NCI-H446 treated with DMSO at 0.1 percent for 48 hours (cell line): Measurements from ENCODE around the gene NUP188.
"Not testable (repeated sequence)": the region's sequence is repeated elsewhere in the genome, so short reads cannot be mapped to it uniquely, and the experiment has no call there.

Experiments used
- DNase-seq: peaks from one replicate; lab custom pipeline; 2025; lab: John Stamatoyannopoulos, UW

Gene NUP188

GRCh38 chr9:128916745-128917144 lies 30.8 kb upstream of the NUP188 start:
- no peak for DNase-seq

GRCh38 chr9:128917151-128917849 lies 30.2 kb upstream of the NUP188 start:
- DNase-seq, result peak; percentile 29

- DNase-seq, result no peak
Measured at GRCh38 chr9:128918921-128919320, 28.6 kb upstream of the NUP188 start.

DNA sequence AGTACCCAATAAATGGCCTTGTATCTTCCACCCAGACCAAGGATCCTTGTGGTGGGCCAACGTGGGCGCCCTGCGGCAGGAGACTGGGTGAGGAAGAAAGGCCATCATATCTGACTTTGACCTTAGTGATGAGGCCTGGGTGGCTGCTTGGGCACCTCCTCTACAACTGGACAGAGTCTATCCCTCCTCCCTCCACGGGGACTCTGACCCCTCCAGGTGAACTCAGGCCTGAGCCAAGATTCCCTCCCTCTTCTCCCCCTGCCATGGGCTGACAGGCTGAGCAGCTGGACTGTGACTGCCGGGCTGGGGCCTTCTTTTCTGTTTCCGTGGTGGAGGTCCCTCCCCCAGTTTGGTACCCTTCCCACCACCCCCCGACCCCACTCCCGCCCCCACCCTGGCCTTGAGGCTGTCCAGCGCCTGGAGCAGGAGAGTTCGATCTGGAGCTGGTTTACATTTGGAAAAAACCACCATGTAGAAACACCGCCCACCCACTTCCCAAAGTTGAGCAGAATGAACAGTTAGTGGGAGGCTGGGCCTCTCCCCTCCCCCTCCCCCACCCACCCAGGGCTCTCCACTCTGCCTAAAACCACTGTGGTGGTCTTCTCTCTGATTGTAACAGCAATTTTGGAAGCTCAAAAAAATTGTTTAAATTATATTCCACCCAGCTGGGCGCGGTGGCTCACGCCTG lies 28.0 kb upstream of the NUP188 start:
- no peak for DNase-seq

- peak; percentile 63 for DNase-seq
Measured at GRCh38 chr9:128920381-128921058, 27.0 kb upstream of the NUP188 start, which contains the start of gene PHYHD1. PHYHD1 (plus strand) TSS chr9:128920982; CDS start chr9:128922324, 1,342 bp downstream.

DNA sequence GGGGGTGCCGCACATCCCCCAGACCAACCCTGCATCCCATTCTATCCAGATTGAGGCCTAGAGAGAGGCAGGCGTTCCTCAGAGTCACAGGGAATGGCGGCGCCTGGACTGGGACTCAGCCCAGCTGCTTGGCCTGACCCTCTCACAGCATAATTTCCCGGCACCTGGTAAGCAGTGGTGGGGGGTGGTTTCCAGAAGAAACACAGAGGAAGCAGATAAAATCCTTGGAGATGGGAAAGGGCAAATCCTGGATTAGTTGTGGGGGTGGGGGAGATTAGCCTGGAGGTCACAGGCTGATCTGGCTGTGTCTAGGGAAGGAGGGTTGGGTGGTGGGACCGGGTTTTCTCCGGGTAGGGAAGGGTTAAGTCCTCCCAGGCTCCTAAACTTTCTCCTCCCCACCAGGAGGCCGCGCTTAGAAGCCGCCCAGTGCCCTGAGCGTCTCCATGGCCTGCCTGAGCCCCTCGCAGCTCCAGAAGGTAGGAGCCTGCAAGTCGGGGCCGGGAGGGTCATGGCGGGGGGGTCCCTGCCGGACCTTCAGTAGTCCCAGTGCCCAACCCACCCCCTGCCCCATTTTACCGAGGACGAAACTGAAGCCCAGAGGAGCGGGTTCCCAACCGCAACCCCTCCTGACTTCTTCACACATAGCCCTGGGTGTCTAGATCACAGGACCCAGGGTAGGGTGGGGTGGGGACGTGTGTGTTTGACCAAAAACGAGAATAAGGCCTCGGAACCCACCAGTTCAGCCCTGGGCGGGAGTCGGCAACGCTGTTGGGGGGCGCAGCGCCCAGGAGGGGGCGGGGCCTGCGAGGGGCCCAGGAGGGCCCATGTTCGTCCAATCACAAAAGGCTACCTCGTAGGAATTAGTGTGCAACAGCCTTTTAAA lies 25.4 kb upstream of the NUP188 start:
- no peak for DNase-seq

DNA sequence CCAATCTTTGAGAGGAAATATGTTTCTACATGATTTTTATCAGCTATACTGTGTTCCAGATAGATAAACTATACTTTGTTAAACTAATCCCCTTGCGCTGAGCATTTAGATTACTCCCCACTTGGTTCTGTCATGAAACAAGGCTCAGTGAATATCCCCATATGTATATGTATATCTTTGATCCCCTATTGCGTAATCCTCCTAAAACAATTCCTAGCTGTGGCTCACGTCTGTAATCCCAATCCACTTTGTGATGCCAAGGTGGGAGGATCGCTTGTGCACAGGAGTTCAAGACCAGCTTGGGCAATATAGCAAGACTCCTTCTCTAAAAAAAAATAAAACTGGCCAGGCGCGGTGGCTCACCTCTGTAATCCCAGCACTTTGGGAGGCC lies 24.0 kb upstream of the NUP188 start:
- no peak for DNase-seq

DNA sequence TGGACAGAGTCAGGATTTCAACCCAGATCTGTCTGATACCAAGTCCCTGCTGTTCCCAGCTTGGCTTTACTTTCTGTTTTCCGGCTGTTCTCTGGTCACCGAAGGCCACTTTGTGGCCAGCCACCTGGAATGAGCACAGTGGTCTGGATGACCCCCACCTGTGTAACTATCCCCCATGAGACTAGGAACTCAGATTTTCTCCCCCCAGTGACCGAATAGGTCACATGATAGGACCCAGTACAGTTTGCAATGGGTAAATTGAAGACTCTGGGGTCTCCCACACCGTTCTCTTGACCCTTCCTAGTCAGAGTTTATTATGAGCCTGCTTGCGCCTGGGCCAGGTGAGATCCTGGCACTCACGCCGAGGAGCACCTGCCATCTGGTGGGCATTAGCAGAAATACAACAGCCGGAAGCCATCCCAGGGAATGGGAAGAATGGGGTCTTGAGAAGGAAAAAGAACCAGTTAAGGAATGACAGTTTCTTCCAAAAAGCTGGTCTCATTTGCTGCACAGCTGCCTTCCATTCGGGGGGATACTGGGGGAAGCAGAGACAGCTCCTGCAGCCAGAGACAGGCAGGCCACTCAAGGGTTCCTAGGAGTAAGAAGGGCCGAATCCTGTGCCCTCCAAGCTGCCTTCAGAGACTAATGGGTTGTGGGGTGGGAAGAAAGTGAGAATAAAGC lies 19.6 kb upstream of the NUP188 start:
- DNase-seq, result no peak

GRCh38 chr9:128928624-128929023 lies 18.9 kb upstream of the NUP188 start:
- no peak for DNase-seq

DNA sequence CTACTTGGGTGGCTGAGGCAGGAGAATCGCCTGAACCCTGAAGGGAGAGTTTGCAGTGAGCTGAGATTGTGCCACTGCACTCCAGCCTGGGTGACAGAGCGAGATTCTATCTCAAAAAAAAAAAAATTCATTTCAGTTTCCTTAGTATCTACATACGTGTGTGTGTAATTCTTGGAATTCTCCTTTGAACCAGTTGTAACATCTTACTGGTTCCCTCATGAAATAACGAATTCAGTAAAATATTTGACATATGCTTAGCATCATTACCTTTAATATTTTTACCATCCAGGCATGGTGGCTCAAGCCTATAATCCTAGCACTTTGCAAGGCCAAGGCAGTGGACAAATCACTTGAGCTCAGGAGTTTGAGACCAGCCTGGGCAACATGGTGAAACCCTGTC lies 17.9 kb upstream of the NUP188 start:
- no peak for DNase-seq

- no peak for DNase-seq
Measured at GRCh38 chr9:128933731-128934130, 13.8 kb upstream of the NUP188 start.

DNA sequence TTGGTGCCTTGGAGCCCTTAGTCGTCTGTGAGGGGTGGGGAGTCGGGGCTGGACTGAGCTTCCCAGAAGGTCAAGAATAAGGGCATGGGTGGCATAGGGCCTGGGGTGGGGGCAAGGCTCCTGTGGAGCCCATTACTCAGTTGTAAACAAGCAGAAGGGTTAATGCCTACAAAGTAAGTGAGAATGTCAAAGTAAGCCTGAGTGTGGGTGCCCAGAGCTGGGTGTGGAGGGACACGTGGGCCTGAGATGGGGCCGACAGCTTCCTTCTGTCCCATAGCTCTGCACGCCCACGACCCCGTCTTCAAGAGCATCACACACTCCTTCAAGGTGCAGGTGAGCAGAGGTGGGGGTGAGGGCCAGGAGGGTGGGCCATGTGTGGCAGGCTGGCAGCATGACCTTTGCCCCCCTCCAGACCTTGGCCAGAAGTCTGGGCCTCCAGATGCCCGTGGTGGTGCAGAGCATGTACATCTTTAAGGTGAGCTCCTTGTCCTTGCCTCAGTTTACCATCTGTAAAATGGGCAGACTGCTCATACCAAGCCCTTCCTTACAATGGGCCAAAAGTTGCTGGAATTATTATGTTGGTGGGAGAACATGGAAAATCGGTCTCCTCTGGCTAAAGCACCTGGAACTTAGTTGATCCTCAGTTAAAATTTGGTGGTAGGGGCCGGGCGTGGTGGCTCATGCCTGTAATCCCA lies 11.2 kb upstream of the NUP188 start:
- DNase-seq, result no peak

GRCh38 chr9:128937310-128938165 lies 10.0 kb upstream of the NUP188 start:
- DNase-seq, result no peak

DNA sequence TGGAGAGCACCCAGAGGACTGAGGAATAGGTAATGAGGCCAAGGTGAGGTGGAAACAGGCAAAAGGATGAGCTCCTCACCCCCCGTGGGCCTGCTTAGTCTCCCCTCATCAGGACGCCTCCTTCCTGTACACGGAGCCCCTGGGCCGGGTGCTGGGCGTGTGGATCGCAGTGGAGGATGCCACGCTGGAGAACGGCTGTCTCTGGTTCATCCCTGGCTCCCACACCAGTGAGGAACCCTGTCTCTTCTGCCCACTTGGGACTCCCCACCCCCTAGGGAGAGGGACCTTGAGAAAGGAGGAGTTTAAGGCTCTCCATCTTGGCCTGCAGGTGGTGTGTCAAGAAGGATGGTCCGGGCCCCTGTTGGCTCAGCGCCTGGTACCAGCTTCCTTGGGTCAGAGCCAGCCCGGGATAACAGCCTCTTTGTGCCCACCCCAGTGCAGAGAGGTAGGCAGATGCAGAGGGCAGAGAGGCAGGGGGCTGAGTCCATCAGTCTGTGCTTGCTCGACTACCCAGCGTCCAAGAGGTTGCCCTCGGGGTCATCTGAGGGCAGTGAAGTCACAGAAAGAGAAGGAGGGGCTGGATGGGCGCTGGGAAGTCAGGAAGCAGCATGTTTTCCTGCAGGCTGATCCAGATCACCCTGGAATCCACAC lies 7.1 kb upstream of the NUP188 start:
- DNase-seq, result no peak

GRCh38 chr9:128940946-128941755 lies 6.3 kb upstream of the NUP188 start:
- DNase-seq, result no peak

- DNase-seq, result no peak
Measured at GRCh38 chr9:128943832-128944620, 3.5 kb upstream of the NUP188 start.

DNA sequence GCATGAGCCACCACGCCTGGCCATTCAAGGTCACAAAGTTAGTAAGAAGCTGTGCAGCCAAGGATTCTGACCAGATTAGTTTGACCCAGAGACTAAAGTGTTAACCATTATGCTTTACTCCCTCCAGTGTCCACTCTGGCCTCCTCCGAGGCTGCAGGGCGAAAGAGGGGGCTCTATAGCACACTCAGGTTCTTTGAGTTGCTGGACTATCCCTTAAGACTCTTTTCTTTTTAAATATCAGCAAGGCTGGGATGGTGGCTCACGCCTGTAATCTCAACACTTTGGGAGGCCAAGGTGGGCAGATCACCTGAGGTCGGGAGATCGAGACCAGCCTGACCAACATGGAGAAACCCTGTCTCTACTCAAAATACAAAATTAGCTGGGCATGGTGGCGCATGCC lies 2.5 kb upstream of the NUP188 start:
- not testable (repeated sequence) for DNase-seq
